Mammary epithelial cell (primary cell): ENCODE results near the gene CTNNBL1.

Experiments
- EZH2 ChIP-seq: IDR thresholded peaks from 2 replicates; pipeline ENCODE4 v1.6.1; 2012; ENCODE audit warnings: low read length, inconsistent platforms, borderline replicate concordance
- TF ChIP-seq, protein P1 (sequence below), 2 donors: IDR thresholded peaks in 1 of 2; conservative IDR thresholded peaks in 1 of 2; 2 replicates each; pipeline ENCODE4 v1.5.1; 2011 to 2012; ENCODE audit warnings: inconsistent platforms in 2 of 2, low read length in 2 of 2, mild to moderate bottlenecking in 2 of 2, control low read depth in 1 of 2, low read depth in 1 of 2; ENCODE audit not compliant: insufficient read depth in 1 of 2; ENCODE audit errors: extremely low read depth in 1 of 2

- TF ChIP-seq, protein P1, sequence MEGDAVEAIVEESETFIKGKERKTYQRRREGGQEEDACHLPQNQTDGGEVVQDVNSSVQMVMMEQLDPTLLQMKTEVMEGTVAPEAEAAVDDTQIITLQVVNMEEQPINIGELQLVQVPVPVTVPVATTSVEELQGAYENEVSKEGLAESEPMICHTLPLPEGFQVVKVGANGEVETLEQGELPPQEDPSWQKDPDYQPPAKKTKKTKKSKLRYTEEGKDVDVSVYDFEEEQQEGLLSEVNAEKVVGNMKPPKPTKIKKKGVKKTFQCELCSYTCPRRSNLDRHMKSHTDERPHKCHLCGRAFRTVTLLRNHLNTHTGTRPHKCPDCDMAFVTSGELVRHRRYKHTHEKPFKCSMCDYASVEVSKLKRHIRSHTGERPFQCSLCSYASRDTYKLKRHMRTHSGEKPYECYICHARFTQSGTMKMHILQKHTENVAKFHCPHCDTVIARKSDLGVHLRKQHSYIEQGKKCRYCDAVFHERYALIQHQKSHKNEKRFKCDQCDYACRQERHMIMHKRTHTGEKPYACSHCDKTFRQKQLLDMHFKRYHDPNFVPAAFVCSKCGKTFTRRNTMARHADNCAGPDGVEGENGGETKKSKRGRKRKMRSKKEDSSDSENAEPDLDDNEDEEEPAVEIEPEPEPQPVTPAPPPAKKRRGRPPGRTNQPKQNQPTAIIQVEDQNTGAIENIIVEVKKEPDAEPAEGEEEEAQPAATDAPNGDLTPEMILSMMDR (conservative IDR thresholded peaks at IDR 0.05 in 1 of 2, IDR thresholded peaks at IDR 0.05 in 1 of 2; ENCODE audit: extremely low read depth in 1 of 2, insufficient read depth in 1 of 2, low read depth in 1 of 2, low read length in 2 of 2): no peak
- no peak for TF ChIP-seq EZH2
Measured at GRCh38 chr20:37868851-37869333, 175.1 kb downstream of the CTNNBL1 start.
